Ascending aorta (tissue), 2 donors: ENCODE results near the gene PNP. TPM values are rescaled to one million over a fixed set of nuclear protein-coding genes. Genes with fewer than 3 reads are reported as not detected.

Experiments
- DNase-seq, 2 donors: peaks; one replicate each; pipeline ENCODE4 v3.0.0-alpha.2; 2019; ENCODE audit warnings: low spot score in 2 of 2
- H3K27ac ChIP-seq, 2 donors: fragments of 200-600 bp; sonication (generic); one replicate each; pipeline ENCODE4 v1.5.1; 2016 to 2017; ENCODE audit warnings: mild to moderate bottlenecking in 1 of 2
- H3K27me3 ChIP-seq: fragments of 200-600 bp; sonication (generic); one replicate; pipeline ENCODE4 v1.5.1; 2017
- H3K36me3 ChIP-seq, 2 donors: fragments of 200-600 bp; sonication (generic); one replicate each; pipeline ENCODE4 v1.5.1; 2016
- H3K4me1 ChIP-seq, 2 donors: fragments of 200-600 bp; sonication (generic); one replicate each; pipeline ENCODE4 v1.5.1; 2016 to 2017; ENCODE audit warnings: mild to moderate bottlenecking in 1 of 2
- H3K4me3 ChIP-seq, 2 donors: fragments of 200-600 bp; sonication (generic); one replicate each; pipeline ENCODE4 v1.5.1; 2016 to 2017; ENCODE audit warnings: mild to moderate bottlenecking in 1 of 2
- H3K9me3 ChIP-seq, 2 donors: fragments of 200-600 bp; sonication (generic); one replicate each; pipeline ENCODE4 v1.5.1; 2016
- intact Hi-C: fragments of 100-400 bp; cut with DNase I; formaldehyde crosslinking; loops from one replicate; pipeline ENCODE4 v1.15.1; 2023
- total RNA-seq: library from RNA; depleted of rRNA; stranded (reverse); fragments of >200 nt; gene quantifications from one replicate; pipeline ENCODE4 v1.1.0, GENCODE V29; 2016
- TF ChIP-seq, protein P1 (sequence below), 3 experiments: fragments of 200-600 bp in 2 of 3; fragments of 450-650 bp in 1 of 3; sonication (generic) in 2 of 3; IDR thresholded peaks; one replicate each; pipeline ENCODE4 v1.5.1; 2016 to 2019; ENCODE audit warnings: antibody characterized with exemption in 3 of 3, mild to moderate bottlenecking in 1 of 3, moderate library complexity in 1 of 3

PNP gene
- 62.7 TPM for total RNA-seq

DNA sequence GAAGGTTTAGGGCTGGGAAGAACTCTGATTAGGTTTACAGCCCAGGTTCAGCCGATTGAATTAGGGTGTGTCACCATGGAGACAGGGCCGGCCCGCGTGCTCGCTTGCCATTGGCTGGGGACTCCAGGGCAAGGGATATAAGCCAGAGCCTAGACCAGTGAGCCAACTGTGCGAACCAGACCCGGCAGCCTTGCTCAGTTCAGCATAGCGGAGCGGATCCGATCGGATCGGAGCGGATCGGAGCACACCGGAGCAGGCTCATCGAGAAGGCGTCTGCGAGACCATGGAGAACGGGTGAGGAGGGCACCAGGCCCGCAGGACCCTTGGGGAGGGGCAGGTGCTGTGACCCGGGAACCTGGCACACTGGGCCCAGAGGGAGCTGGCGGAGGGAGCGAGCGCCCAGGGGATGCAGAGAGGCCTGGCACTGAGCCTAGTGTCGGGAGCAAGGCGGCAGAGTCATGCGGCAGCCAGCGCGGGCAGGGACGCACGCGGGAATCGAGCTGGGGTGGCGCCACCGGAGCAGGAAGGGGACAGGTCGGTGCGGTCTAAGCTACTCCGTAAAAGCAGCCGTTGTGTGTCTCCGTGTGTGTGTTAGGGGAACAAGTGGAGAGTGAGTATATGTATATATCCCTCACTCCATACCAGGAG, at the start of gene PNP:
Gene PNP (plus strand): TSS at position 165 of the 648 bp plus-strand sequence. CDS start 119 bp downstream, at position 284.
- H3K4me3 ChIP-seq = peak within 1 kb of the TSS; percentile 90 to 91
- peak within 1 kb of the TSS; percentile 94 to 96 for H3K27ac ChIP-seq
- H3K4me1 ChIP-seq = peaks cover 0 to 12% of the 10 kb centered on the region in 2 donors
- H3K36me3 ChIP-seq = peaks cover 15% of the 10 kb centered on the region in 2 donors
- no peaks in the 10 kb centered on the region for H3K27me3 ChIP-seq
- H3K9me3 ChIP-seq = no peaks in the 10 kb centered on the region
- TF ChIP-seq, protein P1, sequence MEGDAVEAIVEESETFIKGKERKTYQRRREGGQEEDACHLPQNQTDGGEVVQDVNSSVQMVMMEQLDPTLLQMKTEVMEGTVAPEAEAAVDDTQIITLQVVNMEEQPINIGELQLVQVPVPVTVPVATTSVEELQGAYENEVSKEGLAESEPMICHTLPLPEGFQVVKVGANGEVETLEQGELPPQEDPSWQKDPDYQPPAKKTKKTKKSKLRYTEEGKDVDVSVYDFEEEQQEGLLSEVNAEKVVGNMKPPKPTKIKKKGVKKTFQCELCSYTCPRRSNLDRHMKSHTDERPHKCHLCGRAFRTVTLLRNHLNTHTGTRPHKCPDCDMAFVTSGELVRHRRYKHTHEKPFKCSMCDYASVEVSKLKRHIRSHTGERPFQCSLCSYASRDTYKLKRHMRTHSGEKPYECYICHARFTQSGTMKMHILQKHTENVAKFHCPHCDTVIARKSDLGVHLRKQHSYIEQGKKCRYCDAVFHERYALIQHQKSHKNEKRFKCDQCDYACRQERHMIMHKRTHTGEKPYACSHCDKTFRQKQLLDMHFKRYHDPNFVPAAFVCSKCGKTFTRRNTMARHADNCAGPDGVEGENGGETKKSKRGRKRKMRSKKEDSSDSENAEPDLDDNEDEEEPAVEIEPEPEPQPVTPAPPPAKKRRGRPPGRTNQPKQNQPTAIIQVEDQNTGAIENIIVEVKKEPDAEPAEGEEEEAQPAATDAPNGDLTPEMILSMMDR (IDR thresholded peaks at IDR 0.05) = no peak
- intact Hi-C loops = loop anchor here (1.0 to 2.0 kb wide), 3 partner anchors 8 to 126 kb away; partner anchors contain the start of genes APEX1, OSGEP, PARP2 and PIP4P1
- DNase-seq = peak; percentile 77 to 96

GRCh38 chr14:20419419-20419818, 49.8 kb upstream of the PNP start:
- Histone ChIP-seq H3K27ac (no peak overlapping the region), H3K36me3 (no peaks in the 10 kb centered on the region), H3K4me3 (no peak overlapping the region), H3K4me1 (no peaks in the 10 kb centered on the region), H3K9me3 (no peaks in the 10 kb centered on the region), H3K27me3 (no peaks in the 10 kb centered on the region)
- TF ChIP-seq, protein P1 (IDR thresholded peaks at IDR 0.05) = no peak
- no peak for DNase-seq
- intact Hi-C loops = loop anchor here (10.0 kb wide), 1 partner anchor 115 kb away; no protein-coding TSS in a partner anchor

DNA sequence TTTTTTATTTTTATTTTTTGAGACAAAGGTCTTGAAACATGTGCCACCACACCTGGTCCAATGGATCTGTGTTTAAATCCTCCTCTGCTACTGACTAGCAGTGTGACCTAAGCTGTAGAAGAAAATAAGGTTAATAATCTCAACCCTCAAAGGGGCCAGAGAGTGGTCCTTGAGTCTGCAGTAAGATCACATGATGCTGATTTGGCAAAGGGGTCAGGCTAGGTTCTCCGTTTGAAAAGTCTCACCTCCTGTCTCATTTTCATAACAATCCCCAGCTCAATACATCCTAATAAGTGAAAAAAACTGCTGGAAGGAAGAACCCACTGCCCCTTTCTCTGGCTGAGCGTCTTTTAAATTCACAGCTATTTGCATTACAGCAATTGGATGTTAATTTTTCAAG, 47.9 kb upstream of the PNP start:
- Histone ChIP-seq H3K36me3 (no peaks in the 10 kb centered on the region), H3K4me1 (no peaks in the 10 kb centered on the region), H3K27ac (no peak overlapping the region), H3K27me3 (no peaks in the 10 kb centered on the region), H3K9me3 (no peaks in the 10 kb centered on the region), H3K4me3 (no peak overlapping the region)
- TF ChIP-seq, protein P1 (IDR thresholded peaks at IDR 0.05) = no peak
- DNase-seq = no peak
- intact Hi-C loops = no loop called here

- intact Hi-C loops = no loop called here
- no peaks in the 10 kb centered on the region for H3K4me1 ChIP-seq
- H3K4me3 ChIP-seq = no peak overlapping the region
- no peaks in the 10 kb centered on the region for H3K9me3 ChIP-seq
- H3K36me3 ChIP-seq = no peaks in the 10 kb centered on the region
- TF ChIP-seq, protein P1 (IDR thresholded peaks at IDR 0.05) = no peak
- no peak overlapping the region for H3K27ac ChIP-seq
- no peaks in the 10 kb centered on the region for H3K27me3 ChIP-seq
- DNase-seq = no peak
Observed at GRCh38 chr14:20422886-20423285, 46.3 kb upstream of the PNP start.

GRCh38 chr14:20424851-20425250, 44.4 kb upstream of the PNP start:
- intact Hi-C loops = no loop called here
- Histone ChIP-seq H3K4me3 (no peak overlapping the region), H3K4me1 (no peaks in the 10 kb centered on the region), H3K27me3 (no peaks in the 10 kb centered on the region), H3K27ac (no peak overlapping the region), H3K9me3 (no peaks in the 10 kb centered on the region), H3K36me3 (no peaks in the 10 kb centered on the region)
- TF ChIP-seq, protein P1 (IDR thresholded peaks at IDR 0.05) = no peak
- no peak for DNase-seq
